Stimulated activated CD4-positive, alpha-beta T cell treated with anti-CD3 and anti-CD28 coated beads, Interleukin-2, amount 100 ng/mL, for 48 hours (primary cell): Measurements from ENCODE around the gene DSCAM.
"Not testable (repeated sequence)": the region's sequence is repeated elsewhere in the genome, so short reads cannot be mapped to it uniquely, and the experiment has no call there.

Experiments
- DNase-seq, 2 donors: peaks; one replicate each; pipeline ENCODE4 v3.0.0-alpha.2; 2020

DSCAM gene

GRCh38 chr21:40373761-40374160 is 473.2 kb downstream of the DSCAM start:
- no peak for DNase-seq

GRCh38 chr21:40372506-40372905 is 474.5 kb downstream of the DSCAM start:
- DNase-seq: no peak

GRCh38 chr21:40371329-40371728 is 475.6 kb downstream of the DSCAM start:
- no peak for DNase-seq

GRCh38 chr21:40356644-40357043 is 490.3 kb downstream of the DSCAM start:
- DNase-seq: no peak

GRCh38 chr21:40355076-40355475 is 491.9 kb downstream of the DSCAM start:
- no peak for DNase-seq

GRCh38 chr21:40351006-40351405 is 496.0 kb downstream of the DSCAM start:
- no peak for DNase-seq

- no peak for DNase-seq
These were observed 497.4 kb downstream of the DSCAM start for GRCh38 chr21:40349591-40349990.

GRCh38 chr21:40345711-40346321 is 501.1 kb downstream of the DSCAM start:
- no peak for DNase-seq

GRCh38 chr21:40340357-40340756 is 506.6 kb downstream of the DSCAM start:
- DNase-seq: no peak

- no peak for DNase-seq
These were observed 507.9 kb downstream of the DSCAM start for GRCh38 chr21:40339050-40339449.

- no peak for DNase-seq
These were observed 509.0 kb downstream of the DSCAM start for GRCh38 chr21:40337981-40338380.

- no peak for DNase-seq
These were observed 511.3 kb downstream of the DSCAM start for GRCh38 chr21:40335704-40336103.

GRCh38 chr21:40334159-40334558 is 512.8 kb downstream of the DSCAM start:
- DNase-seq: no peak

GRCh38 chr21:40333731-40334130 is 513.2 kb downstream of the DSCAM start:
- DNase-seq: no peak

- DNase-seq: no peak
These were observed 515.2 kb downstream of the DSCAM start for GRCh38 chr21:40331804-40332203.

GRCh38 chr21:40331172-40331571 is 515.8 kb downstream of the DSCAM start:
- no peak for DNase-seq

- no peak for DNase-seq
These were observed 522.6 kb downstream of the DSCAM start for GRCh38 chr21:40324389-40324788.

GRCh38 chr21:40320718-40321117 is 526.2 kb downstream of the DSCAM start:
- not testable (repeated sequence) for DNase-seq

GRCh38 chr21:40318371-40318770 is 528.6 kb downstream of the DSCAM start:
- DNase-seq: no peak

- DNase-seq: no peak
These were observed 530.9 kb downstream of the DSCAM start for GRCh38 chr21:40316104-40316503.

- no peak for DNase-seq
These were observed 531.3 kb downstream of the DSCAM start for GRCh38 chr21:40315626-40316025.

GRCh38 chr21:40313260-40313659 is 533.7 kb downstream of the DSCAM start:
- DNase-seq: no peak

GRCh38 chr21:40300300-40300699 is 546.7 kb downstream of the DSCAM start:
- DNase-seq: no peak

- no peak for DNase-seq
These were observed 547.5 kb downstream of the DSCAM start for GRCh38 chr21:40299451-40299850.

GRCh38 chr21:40294345-40294744 is 552.6 kb downstream of the DSCAM start:
- no peak for DNase-seq

GRCh38 chr21:40291560-40291959 is 555.4 kb downstream of the DSCAM start:
- no peak for DNase-seq
